ENCODE results near the gene AKT3.

GRCh38 chr1:243645281-243645680 is 204.8 kb downstream of the AKT3 start:
- TF ChIP-seq CTCF (IDR thresholded peaks at IDR 0.05; ENCODE audit: low read depth, low read length, poor library complexity, severe bottlenecking) (no peak), EZH2phosphoT487 (IDR thresholded peaks at IDR 0.05; ENCODE audit: borderline replicate concordance, low read length) (no peak)
